AG04450 (cell line): ENCODE results near the gene PRORP. TPM values are rescaled to one million over a fixed set of nuclear protein-coding genes. Genes with fewer than 3 reads are reported as not detected.
"Not testable (repeated sequence)": the region's sequence is repeated elsewhere in the genome, so short reads cannot be mapped to it uniquely, and the experiment has no call there.

Source experiments
- CTCF ChIA-PET: fragments of 300-600, 350-600 bp; formaldehyde crosslinking; extraction: SDS; loops from one replicate; lab custom pipeline; 2022; ENCODE audit warnings: antibody characterized with exemption, inconsistent platforms; lab: Charles Lee
- POLR2A ChIA-PET: fragments of 350-600 bp; formaldehyde crosslinking; extraction: SDS; loops from one replicate; lab custom pipeline; 2021; ENCODE audit warnings: antibody characterized with exemption, inconsistent platforms; lab: Yijun Ruan, JAX
- DNase-seq: peaks from one replicate; pipeline ENCODE4 v3.0.0-alpha.2; 2011; ENCODE audit warnings: low read depth, low spot score
- H3K27ac ChIP-seq: one replicate; pipeline ENCODE4 v1.5.1; 2012; ENCODE audit warnings: low read depth, low read length, control low read depth
- H3K27me3 ChIP-seq: one replicate; pipeline ENCODE4 v1.6.0; 2012; ENCODE audit warnings: low read length; ENCODE audit not compliant: control insufficient read depth, insufficient read depth
- H3K4me3 ChIP-seq: 2 replicates; pipeline ENCODE4 v1.5.1; 2011; ENCODE audit warnings: mild to moderate bottlenecking, low read depth, low read length, control low read depth
- H3K9me3 ChIP-seq: 2 replicates; pipeline ENCODE4 v1.5.1; 2012; ENCODE audit warnings: low read length; ENCODE audit not compliant: control insufficient read depth, insufficient read depth
- CTCF ChIP-seq: IDR thresholded peaks from 2 replicates; pipeline ENCODE4 v1.5.1; 2011; ENCODE audit warnings: low read depth, low read length, control low read depth, inconsistent platforms
- polyA plus RNA-seq: library from polyadenylated mRNA; depleted of rRNA; stranded (reverse); fragments of >200 nt; gene quantifications from 2 replicates; pipeline ENCODE4 v1.2.3, GENCODE V29; 2011

Gene PRORP
- polyA plus RNA-seq, 1 experiment: 34.9 TPM

DNA sequence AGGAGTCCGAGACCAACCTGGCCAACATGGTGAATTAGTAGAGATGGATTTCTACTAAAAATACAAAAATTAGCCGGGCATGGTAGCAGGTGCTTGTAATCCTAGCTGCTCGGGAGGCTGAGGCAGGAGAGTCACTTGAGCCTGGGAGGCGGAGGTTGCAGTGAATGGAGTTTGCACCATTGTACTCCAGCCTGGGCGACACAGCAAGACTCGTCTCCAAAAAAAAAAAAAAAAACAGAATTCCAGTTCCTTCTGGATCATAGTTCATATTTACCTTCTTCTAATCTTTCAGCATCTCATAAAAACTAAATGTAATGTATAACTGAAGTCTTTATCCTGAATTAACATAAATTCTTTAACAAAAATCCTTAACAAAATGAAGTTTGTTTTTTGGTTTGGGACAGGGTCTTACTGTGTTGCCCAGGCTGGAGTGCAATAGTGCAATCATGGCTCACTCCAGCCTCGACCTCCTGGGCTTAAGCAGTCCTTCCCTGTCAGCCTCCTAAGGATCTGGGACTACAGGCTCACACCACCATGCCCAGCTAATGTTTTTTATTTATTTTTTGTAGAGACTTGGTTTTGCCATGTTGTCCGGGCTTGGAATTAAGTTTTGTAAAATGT lies 38.7 kb upstream of the PRORP start:
- Histone ChIP-seq H3K9me3 (no peaks in the 10 kb centered on the region), H3K27me3 (no peaks in the 10 kb centered on the region), H3K27ac (no peak overlapping the region), H3K4me3 (no peak overlapping the region)
- CTCF ChIA-PET: no interaction called here
- DNase-seq: no peak
- POLR2A ChIA-PET: interaction anchor here (0.6 to 0.8 kb wide), 2 partner anchors 9 to 11 kb away, joined by 3 read pairs; no protein-coding TSS in a partner anchor
- TF ChIP-seq CTCF: no peak

DNA sequence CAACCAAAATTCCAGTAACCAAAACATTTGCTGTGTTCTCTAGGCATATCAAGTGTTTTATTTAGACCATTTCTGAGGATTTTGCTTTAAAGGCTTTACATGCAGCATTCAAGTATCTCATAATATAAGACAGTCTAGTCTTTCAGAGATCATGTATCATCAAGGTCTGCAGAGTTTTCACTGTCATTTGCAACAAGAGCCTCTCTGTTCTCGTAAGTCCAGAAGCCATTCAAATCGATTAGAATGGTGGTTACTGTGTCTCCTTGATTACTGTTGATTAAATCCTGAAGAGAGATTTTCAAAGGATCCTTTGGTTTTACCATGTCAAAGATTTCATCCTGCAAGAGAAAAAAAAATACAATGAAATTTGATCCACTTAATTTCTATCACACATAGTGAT lies 36.9 kb upstream of the PRORP start:
- Histone ChIP-seq H3K9me3 (peaks cover under 1% of the 10 kb centered on the region; the same call in 1 of the 2 replicates), H3K4me3 (no peak overlapping the region), H3K27ac (no peak overlapping the region), H3K27me3 (no peaks in the 10 kb centered on the region)
- CTCF ChIA-PET: interaction anchor here (0.5 kb wide), 1 partner anchor 8 kb away, joined by 5 read pairs; no protein-coding TSS in a partner anchor
- no peak for DNase-seq
- POLR2A ChIA-PET: no interaction called here
- TF ChIP-seq CTCF: no peak

DNA sequence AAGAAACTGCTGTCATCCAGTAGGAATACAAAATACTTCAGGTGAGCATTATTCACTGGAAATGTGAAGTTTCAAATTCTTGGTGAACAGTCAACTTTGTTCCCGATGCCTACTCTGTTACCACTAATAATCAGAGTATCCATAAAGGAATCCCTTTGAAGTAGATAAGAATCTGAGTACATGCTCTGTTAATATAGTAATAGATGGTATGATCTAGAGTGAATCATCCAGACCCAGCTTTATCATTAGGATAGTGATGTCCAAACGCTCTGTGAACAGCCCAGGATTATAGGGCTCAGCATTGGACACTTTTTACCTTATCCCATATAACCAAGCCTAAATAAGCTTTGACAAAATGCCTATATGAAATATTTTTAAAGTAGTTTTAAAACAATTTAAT lies 33.8 kb upstream of the PRORP start:
- ChIA-PET CTCF (no interaction called here), POLR2A (no interaction called here)
- Histone ChIP-seq H3K9me3 (peaks cover 5% of the 10 kb centered on the region; the same call in 1 of the 2 replicates), H3K27me3 (no peaks in the 10 kb centered on the region), H3K4me3 (no peak overlapping the region), H3K27ac (no peak overlapping the region)
- no peak for TF ChIP-seq CTCF
- DNase-seq: no peak

DNA sequence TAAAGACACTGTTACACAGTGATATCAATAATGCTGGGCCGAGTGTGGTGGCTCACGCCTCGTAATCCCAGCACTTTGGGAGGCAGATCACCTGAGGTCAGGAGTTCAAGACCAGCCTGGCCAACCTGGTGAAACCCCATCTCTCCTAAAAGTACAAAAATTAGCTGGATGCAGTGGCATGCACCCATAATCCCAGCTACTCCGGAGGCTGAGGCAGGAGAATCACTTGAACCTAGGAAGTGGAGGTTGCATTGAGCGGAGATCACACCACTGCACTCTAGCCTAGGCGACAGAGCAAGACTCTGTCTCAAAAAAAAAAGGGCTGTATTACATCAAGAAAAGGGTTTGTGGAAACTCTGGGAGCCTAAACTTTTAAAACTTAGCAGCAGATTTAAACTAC lies 27.7 kb upstream of the PRORP start:
- H3K9me3 ChIP-seq, DNase-seq, H3K4me3 ChIP-seq, H3K27me3 ChIP-seq, H3K27ac ChIP-seq: not testable (repeated sequence)
- POLR2A ChIA-PET: interaction anchor here (0.7 kb wide), 1 partner anchor 11 kb away, joined by 3 read pairs; no protein-coding TSS in a partner anchor
- CTCF ChIA-PET: interaction anchor here (1.2 kb wide), 1 partner anchor 120 kb away, joined by 3 read pairs; no protein-coding TSS in a partner anchor

GRCh38 chr14:35107866-35108265 lies 14.5 kb upstream of the PRORP start:
- Histone ChIP-seq H3K4me3 (no peak overlapping the region), H3K9me3 (peaks cover 8% of the 10 kb centered on the region; the same call in 1 of the 2 replicates), H3K27ac (no peak overlapping the region), H3K27me3 (no peaks in the 10 kb centered on the region)
- ChIA-PET POLR2A (no interaction called here), CTCF (no interaction called here)
- TF ChIP-seq CTCF: no peak
- DNase-seq: no peak
